ENCODE data around the gene TNRC6A.
A peak's percentile ranks its signal among the peaks of the same experiment; 100 is the strongest.
"Not testable (repeated sequence)": the region's sequence is repeated elsewhere in the genome, so short reads cannot be mapped to it uniquely, and the experiment has no call there.

TNRC6A gene

GRCh38 chr16:24729243-24729950 is at the start of gene TNRC6A:
TNRC6A (plus strand) TSS chr16:24729651; CDS start chr16:24729842, 191 bp downstream.
- DNase-seq: peak; percentile 90 to 94 (median 91)

DNA sequence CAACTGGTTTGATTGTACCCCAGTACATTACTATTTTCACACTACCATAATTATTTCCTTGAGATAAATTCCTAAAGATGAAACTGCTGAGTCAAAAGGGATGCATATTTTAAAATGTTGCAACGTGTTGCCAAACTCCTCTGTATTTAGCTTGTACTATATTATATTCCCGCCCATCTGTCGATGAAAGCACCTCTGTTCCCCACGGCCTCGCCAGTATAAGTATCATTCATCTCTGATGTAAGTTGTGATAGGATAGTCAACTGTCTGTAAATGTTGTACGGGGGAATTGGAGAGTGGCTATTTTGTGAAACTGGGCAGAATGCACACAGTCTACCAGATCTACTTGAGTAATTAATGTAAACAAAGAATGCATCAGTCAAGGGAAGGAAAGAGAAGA is 47.7 kb upstream of the TNRC6A start:
- DNase-seq: no peak

DNA sequence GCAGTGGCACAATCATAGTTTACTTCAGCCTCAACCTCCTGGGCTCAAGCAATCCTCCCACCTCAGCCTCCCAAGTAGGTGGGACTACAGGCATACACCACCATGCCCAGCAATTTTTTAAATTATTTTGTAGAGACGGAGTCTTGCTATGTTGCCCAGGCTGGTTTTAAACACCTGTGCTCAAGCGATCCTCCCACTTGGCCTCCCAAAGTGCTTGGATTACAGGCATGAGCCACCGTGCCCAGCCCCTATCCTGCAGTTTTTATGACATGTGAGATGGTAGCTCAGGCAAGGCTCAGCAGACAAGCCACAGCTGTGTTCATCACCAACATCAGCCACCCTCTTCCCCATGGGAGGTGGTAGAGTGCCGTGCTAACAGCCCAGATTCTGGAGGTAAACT is 46.2 kb upstream of the TNRC6A start:
- no peak for DNase-seq

DNA sequence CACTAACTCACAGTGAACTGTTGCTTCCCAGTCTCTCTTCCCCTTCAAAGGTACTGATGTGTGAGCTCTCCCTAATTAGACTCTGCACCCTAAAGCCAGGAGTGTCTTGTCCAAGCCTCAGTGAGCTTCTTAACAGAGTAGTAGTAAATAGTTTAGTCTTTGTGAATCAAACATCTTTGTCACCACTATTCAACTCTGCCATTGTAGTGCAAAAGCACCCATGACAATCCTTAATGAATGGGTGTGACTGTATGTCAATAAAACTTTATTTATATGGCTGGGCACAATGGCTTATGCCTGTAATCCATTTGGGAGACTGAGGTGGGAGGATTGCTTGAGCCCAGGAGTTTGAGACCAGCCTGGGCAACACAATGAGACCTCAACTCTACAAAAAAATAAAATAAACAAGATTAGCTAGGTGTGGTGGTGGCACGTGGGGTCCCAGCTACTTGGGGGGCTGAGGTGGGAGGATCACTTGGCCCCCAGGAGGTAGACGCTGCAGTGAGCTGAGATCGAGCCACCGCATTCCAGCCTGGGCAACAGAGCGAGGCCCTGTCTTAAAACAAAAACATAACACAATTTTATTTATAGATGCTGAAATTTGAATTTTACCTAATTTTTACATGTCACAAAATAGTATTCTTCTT is 45.5 kb upstream of the TNRC6A start:
- DNase-seq: no peak

GRCh38 chr16:24685539-24686432 is 43.7 kb upstream of the TNRC6A start:
- no peak for DNase-seq

DNA sequence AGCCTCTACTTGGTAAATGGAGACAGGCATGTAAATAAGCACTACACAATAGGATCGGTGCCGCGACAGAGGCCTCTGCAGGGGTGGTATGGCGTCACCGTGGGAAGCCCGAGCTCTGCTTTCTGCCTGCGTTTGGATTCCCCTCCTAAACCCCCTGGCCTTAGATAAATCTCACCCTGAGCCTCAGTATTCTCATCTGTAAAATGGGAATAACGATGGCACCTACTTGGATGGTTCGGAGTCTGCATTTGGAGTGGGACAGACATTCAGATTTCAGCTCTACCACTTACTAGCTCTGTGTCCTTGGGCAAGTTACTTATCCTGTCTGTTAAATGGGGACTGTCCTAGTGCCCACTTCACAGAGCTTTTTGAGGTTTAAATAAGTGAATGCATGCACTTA is 42.8 kb upstream of the TNRC6A start:
- no peak for DNase-seq

DNA sequence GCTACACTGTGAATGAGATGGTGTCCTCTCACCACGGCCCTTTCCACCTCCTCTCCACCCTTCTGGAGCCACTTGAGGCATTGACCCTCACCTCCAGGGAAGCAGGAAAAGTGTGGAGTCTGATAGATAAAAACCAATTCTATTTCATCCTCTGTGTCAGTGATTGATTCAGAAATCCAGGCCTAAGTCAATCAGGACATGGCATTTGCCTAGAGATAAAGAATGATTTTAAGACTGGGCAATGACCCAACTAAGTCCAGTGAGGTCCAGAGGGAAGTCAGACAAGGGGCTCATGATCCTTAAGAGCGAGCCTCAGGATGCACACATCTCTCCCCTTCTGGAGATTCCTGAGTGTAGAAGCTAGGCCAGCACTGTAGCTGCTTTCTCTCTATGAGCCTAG is 41.1 kb upstream of the TNRC6A start:
- no peak for DNase-seq

DNA sequence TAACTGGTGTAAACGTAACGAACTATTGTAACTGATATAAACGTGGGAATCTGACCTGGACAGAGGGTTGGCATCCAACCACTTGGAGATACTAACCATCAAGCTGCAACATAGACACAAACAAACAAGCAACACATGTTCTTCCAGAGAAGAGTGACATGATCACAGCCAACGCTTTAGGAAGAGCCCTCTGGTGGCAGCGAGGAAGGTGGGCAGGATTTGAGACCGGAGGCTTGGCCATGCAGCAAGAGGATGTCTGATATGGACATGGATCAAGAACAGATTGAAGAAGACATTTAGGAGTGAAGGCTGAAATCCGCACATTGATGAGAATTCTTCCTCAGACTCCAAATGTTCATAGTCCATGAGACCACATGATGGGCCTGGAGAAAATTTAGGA is 40.3 kb upstream of the TNRC6A start:
- DNase-seq: peak; percentile 22 to 34 (median 29)

GRCh38 chr16:24692854-24693253 is 36.6 kb upstream of the TNRC6A start:
- no peak for DNase-seq

DNA sequence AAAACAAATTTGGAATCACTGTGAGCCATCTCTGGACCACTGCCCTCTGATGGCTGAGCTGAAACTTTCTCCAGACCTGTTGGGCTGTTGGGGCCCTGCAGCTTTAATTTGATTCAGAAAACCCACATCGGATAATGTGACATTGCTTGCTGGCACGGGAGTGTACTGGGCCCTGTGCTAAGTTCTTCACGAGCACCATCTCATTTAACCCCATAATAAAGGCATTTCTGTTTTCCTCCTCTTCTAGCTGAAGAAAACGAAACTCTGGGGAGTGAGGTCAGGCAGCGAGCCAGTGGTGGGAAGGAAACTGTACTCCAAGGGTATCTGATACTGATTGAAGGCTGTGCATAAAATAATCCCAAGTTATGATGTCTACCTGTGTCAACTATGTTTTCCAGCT is 34.5 kb upstream of the TNRC6A start:
- no peak for DNase-seq

DNA sequence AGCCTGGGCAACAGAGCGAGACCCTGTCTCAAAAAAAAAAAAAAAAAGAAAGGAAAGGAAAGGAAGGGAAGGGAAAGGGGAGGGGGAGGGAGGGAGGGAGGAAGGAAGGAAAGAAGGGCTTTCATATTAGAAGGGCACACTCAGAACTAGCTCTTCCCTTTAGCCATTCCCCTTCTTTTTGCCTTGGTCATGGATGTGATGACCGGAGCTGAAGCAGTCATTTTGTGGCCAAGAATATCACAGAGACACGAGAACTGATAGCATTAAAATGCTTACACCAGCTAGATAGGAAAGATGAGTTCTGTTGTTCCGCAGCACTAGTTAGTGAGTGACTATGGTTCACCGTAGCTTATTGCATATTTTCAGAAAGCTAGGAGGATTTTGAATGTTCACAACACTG is 32.8 kb upstream of the TNRC6A start:
- DNase-seq: no peak

GRCh38 chr16:24698308-24698707 is 31.1 kb upstream of the TNRC6A start:
- DNase-seq: no peak

- DNase-seq: no peak
These were observed 30.2 kb upstream of the TNRC6A start for GRCh38 chr16:24699151-24699723.

- DNase-seq: no peak
These were observed 28.7 kb upstream of the TNRC6A start for GRCh38 chr16:24700549-24701392.

DNA sequence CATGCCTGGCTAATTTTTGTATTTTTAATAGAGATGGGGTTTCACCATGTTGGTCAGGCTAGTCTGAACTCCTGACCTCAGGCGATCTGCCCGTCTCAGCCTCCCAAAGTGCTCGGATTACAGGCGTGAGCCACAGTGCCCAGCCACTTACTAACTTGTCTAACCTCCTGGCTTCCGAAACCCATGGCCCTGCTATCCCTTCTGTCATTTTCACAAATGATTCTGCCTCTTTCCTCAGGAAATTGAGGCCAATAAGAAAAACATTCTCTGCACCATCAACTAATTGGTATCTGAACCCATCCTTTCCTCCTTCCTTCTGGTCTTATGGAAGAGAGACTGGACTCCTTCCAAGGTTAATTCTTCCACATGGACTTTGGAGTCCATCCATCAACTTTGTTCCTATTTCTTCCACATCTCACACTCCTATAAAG is 27.9 kb upstream of the TNRC6A start:
- no peak for DNase-seq

DNA sequence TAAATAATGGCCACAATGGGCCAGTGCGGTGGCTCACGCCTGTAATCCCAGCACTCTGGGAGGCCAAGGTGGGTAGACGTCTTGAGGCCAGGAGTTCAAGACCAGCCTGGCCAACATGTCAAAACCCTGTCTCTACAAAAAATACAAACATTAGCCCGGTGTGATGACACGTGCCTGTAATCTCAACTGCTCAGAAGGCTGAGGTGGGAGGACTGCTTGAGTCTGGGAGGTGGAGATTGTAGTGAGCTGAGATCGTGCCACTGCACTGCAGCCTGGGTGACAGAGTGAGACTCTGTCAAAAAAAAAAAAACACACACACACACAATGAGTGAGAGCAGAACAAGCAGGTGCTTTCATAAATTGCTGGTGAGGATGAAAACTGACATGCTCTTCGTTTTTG is 21.7 kb upstream of the TNRC6A start:
- not testable (repeated sequence) for DNase-seq

GRCh38 chr16:24713379-24713778 is 16.1 kb upstream of the TNRC6A start:
- DNase-seq: no peak

DNA sequence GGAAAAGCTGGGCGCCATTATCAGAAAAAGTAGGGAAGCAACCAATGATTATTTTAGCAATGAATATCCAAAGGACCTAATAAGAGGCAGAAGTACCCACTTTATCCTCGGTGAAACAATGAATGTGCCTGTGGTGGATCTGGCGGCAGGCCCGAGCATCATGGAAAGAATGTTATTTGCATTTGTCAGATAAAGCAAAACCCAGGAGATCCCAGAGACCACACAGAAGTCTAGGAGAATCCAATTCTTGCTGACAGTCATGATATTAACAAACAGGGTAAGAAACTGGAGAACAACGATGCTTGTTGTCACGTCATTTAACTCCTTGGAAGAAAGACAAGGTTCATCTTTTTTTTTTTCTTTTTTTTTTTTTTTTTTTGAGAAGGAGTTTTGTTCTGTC is 12.0 kb upstream of the TNRC6A start:
- no peak for DNase-seq

GRCh38 chr16:24718967-24719521 is 10.4 kb upstream of the TNRC6A start:
- no peak for DNase-seq

GRCh38 chr16:24721830-24722238 is 7.6 kb upstream of the TNRC6A start:
- peak in 2 of 3 donors; percentile 8 to 49 for DNase-seq

- no peak for DNase-seq
These were observed 5.8 kb upstream of the TNRC6A start for GRCh38 chr16:24723663-24724062.

GRCh38 chr16:24728011-24728410 is 1.4 kb upstream of the TNRC6A start:
- DNase-seq: no peak
